ENCODE data around the gene OOSP4A.

OOSP4A gene

GRCh38 chr11:59999691-60000090 is 35.9 kb downstream of the OOSP4A start:
- WGBS, 2 donors (ENCODE audit: extremely low coverage in 2 of 2, insufficient read length in 2 of 2, insufficient replicate concordance in 1 of 2), result no CpG with 5 or more reads among the region's 4 CpGs
- H3K4me3 ChIP-seq (ENCODE audit: low read length in 2 of 2), result no peak overlapping the region
- no peak overlapping the region for H2BK5ac ChIP-seq (ENCODE audit: low read length)
- DNase-seq (ENCODE audit: low spot score), result no peak
- H2AFZ ChIP-seq (ENCODE audit: low read length), result no peak overlapping the region
- H3K79me1 ChIP-seq (ENCODE audit: low read depth, low read length), result no peaks in the 10 kb centered on the region
- no peaks in the 10 kb centered on the region for H3K9me3 ChIP-seq (replicated peaks in 1 of 2; ENCODE audit: control insufficient read depth in 2 of 2, insufficient read depth in 1 of 2, low read depth in 1 of 2, low read length in 2 of 2)
- no peaks in the 10 kb centered on the region for H3K4me1 ChIP-seq (ENCODE audit: control insufficient read depth in 2 of 2, insufficient read depth in 1 of 2, low read depth in 1 of 2, low read length in 2 of 2)
- no peak overlapping the region for H3K9ac ChIP-seq (ENCODE audit: low read depth, low read length, poor library complexity)
- H2AK5ac ChIP-seq (ENCODE audit: low read depth, low read length), result no peak overlapping the region
- H3K27me3 ChIP-seq (ENCODE audit: control insufficient read depth in 3 of 3, insufficient read depth in 3 of 3, low read depth in 1 of 3, low read length in 3 of 3), result peaks cover 0 to 2% (median 0%) of the 10 kb centered on the region in 3 experiments
- H2BK120ac ChIP-seq (ENCODE audit: low read depth, low read length), result no peak overlapping the region
- no peak overlapping the region for H3K4me2 ChIP-seq (ENCODE audit: insufficient read depth, low read length, poor library complexity, severe bottlenecking)
- no peak overlapping the region for H2BK12ac ChIP-seq (ENCODE audit: low read length)
- H4K91ac ChIP-seq (ENCODE audit: low read depth, low read length, poor library complexity), result no peak overlapping the region
- H2BK15ac ChIP-seq (ENCODE audit: low read length), result no peak overlapping the region
- no peaks in the 10 kb centered on the region for H3K36me3 ChIP-seq (replicated peaks in 1 of 2; ENCODE audit: control insufficient read depth in 2 of 2, insufficient read depth in 2 of 2, low read length in 2 of 2)
- H3K4ac ChIP-seq (ENCODE audit: low read length), result no peak overlapping the region
- no peak overlapping the region for H3K27ac ChIP-seq (replicated peaks; ENCODE audit: low read length)
- H3K14ac ChIP-seq (ENCODE audit: low read length), result no peak overlapping the region
- H3K18ac ChIP-seq (ENCODE audit: low read length), result no peak overlapping the region
- no peak overlapping the region for H4K8ac ChIP-seq (ENCODE audit: low read depth, low read length)
- H3K23ac ChIP-seq (ENCODE audit: low read depth, low read length, poor library complexity), result no peak overlapping the region

GRCh38 chr11:60003729-60004128 is 39.9 kb downstream of the OOSP4A start:
- Histone ChIP-seq H3K36me3 (replicated peaks in 1 of 2; ENCODE audit: control insufficient read depth in 2 of 2, insufficient read depth in 2 of 2, low read length in 2 of 2) (no peaks in the 10 kb centered on the region), H3K9ac (ENCODE audit: low read depth, low read length, poor library complexity) (no peak overlapping the region), H4K91ac (ENCODE audit: low read depth, low read length, poor library complexity) (no peak overlapping the region), H2BK12ac (ENCODE audit: low read length) (no peak overlapping the region), H2BK5ac (ENCODE audit: low read length) (no peak overlapping the region), H3K14ac (ENCODE audit: low read length) (no peak overlapping the region), H3K4me2 (ENCODE audit: insufficient read depth, low read length, poor library complexity, severe bottlenecking) (no peak overlapping the region), H3K27ac (replicated peaks; ENCODE audit: low read length) (no peak overlapping the region), H3K4me3 (ENCODE audit: low read length in 2 of 2) (no peak overlapping the region), H2BK120ac (ENCODE audit: low read depth, low read length) (no peak overlapping the region), H3K18ac (ENCODE audit: low read length) (no peak overlapping the region), H4K8ac (ENCODE audit: low read depth, low read length) (no peak overlapping the region), H3K23ac (ENCODE audit: low read depth, low read length, poor library complexity) (no peak overlapping the region), H3K79me1 (ENCODE audit: low read depth, low read length) (no peaks in the 10 kb centered on the region), H2AFZ (ENCODE audit: low read length) (no peak overlapping the region), H3K4ac (ENCODE audit: low read length) (no peak overlapping the region), H2AK5ac (ENCODE audit: low read depth, low read length) (no peak overlapping the region), H2BK15ac (ENCODE audit: low read length) (no peak overlapping the region), H3K9me3 (replicated peaks in 1 of 2; ENCODE audit: control insufficient read depth in 2 of 2, insufficient read depth in 1 of 2, low read depth in 1 of 2, low read length in 2 of 2) (no peaks in the 10 kb centered on the region), H3K27me3 (ENCODE audit: control insufficient read depth in 3 of 3, insufficient read depth in 3 of 3, low read depth in 1 of 3, low read length in 3 of 3) (no peaks in the 10 kb centered on the region), H3K4me1 (ENCODE audit: control insufficient read depth in 2 of 2, insufficient read depth in 1 of 2, low read depth in 1 of 2, low read length in 2 of 2) (no peaks in the 10 kb centered on the region)
- WGBS, 2 donors (ENCODE audit: extremely low coverage in 2 of 2, insufficient read length in 2 of 2, insufficient replicate concordance in 1 of 2), result no CpG with 5 or more reads among the region's 2 CpGs
- no peak for DNase-seq (ENCODE audit: low spot score)

GRCh38 chr11:60005360-60005759 is 41.5 kb downstream of the OOSP4A start:
- DNase-seq (ENCODE audit: low spot score), result no peak

GRCh38 chr11:60016881-60017280 is 53.0 kb downstream of the OOSP4A start, which contains the start of gene OOSP4B:
TSS of gene OOSP4B (plus strand) at chr11:60017181.
- no peak within 1 kb of the TSS for H3K23ac ChIP-seq (ENCODE audit: low read depth, low read length, poor library complexity)
- H3K14ac ChIP-seq (ENCODE audit: low read length), result no peak within 1 kb of the TSS
- H3K4me3 ChIP-seq (ENCODE audit: low read length in 2 of 2), result peak within 1 kb of the TSS in 1 of 2 donors; percentile 52
- H3K36me3 ChIP-seq (replicated peaks in 1 of 2; ENCODE audit: control insufficient read depth in 2 of 2, insufficient read depth in 2 of 2, low read length in 2 of 2), result no peaks in the 10 kb centered on the region
- H3K27me3 ChIP-seq (ENCODE audit: control insufficient read depth in 3 of 3, insufficient read depth in 3 of 3, low read depth in 1 of 3, low read length in 3 of 3), result no peaks in the 10 kb centered on the region
- no peak within 1 kb of the TSS for H3K4ac ChIP-seq (ENCODE audit: low read length)
- H3K27ac ChIP-seq (replicated peaks; ENCODE audit: low read length), result no peak within 1 kb of the TSS
- H3K9me3 ChIP-seq (replicated peaks in 1 of 2; ENCODE audit: control insufficient read depth in 2 of 2, insufficient read depth in 1 of 2, low read depth in 1 of 2, low read length in 2 of 2), result no peaks in the 10 kb centered on the region
- no peaks in the 10 kb centered on the region for H3K4me1 ChIP-seq (ENCODE audit: control insufficient read depth in 2 of 2, insufficient read depth in 1 of 2, low read depth in 1 of 2, low read length in 2 of 2)
- DNase-seq (ENCODE audit: low spot score), result no peak
- no peak within 1 kb of the TSS for H2BK120ac ChIP-seq (ENCODE audit: low read depth, low read length)
- H2AK5ac ChIP-seq (ENCODE audit: low read depth, low read length), result no peak within 1 kb of the TSS
- no peak within 1 kb of the TSS for H3K4me2 ChIP-seq (ENCODE audit: insufficient read depth, low read length, poor library complexity, severe bottlenecking)
- no peak within 1 kb of the TSS for H2BK15ac ChIP-seq (ENCODE audit: low read length)
- H3K9ac ChIP-seq (ENCODE audit: low read depth, low read length, poor library complexity), result no peak within 1 kb of the TSS
- WGBS, 2 donors (ENCODE audit: extremely low coverage in 2 of 2, insufficient read length in 2 of 2, insufficient replicate concordance in 1 of 2), result no CpG with 5 or more reads among the region's 1 CpG
- H4K8ac ChIP-seq (ENCODE audit: low read depth, low read length), result no peak within 1 kb of the TSS
- H2AFZ ChIP-seq (ENCODE audit: low read length), result no peak within 1 kb of the TSS
- no peak within 1 kb of the TSS for H3K18ac ChIP-seq (ENCODE audit: low read length)
- no peak within 1 kb of the TSS for H4K91ac ChIP-seq (ENCODE audit: low read depth, low read length, poor library complexity)
- no peak within 1 kb of the TSS for H2BK5ac ChIP-seq (ENCODE audit: low read length)
- no peak within 1 kb of the TSS for H2BK12ac ChIP-seq (ENCODE audit: low read length)
- no peaks in the 10 kb centered on the region for H3K79me1 ChIP-seq (ENCODE audit: low read depth, low read length)

More at GRCh38 chr11:60005360-60005759, 41.5 kb downstream of the OOSP4A start:
- WGBS, 2 donors (ENCODE audit: extremely low coverage in 2 of 2, insufficient read length in 2 of 2, insufficient replicate concordance in 1 of 2), result no CpG with 5 or more reads among the region's 1 CpG
- H4K8ac ChIP-seq (ENCODE audit: low read depth, low read length), result no peak overlapping the region
- no peak overlapping the region for H3K18ac ChIP-seq (ENCODE audit: low read length)
- H3K9ac ChIP-seq (ENCODE audit: low read depth, low read length, poor library complexity), result no peak overlapping the region
- H3K79me1 ChIP-seq (ENCODE audit: low read depth, low read length), result no peaks in the 10 kb centered on the region
- no peak overlapping the region for H3K4me2 ChIP-seq (ENCODE audit: insufficient read depth, low read length, poor library complexity, severe bottlenecking)
- H2BK15ac ChIP-seq (ENCODE audit: low read length), result no peak overlapping the region
- no peaks in the 10 kb centered on the region for H3K9me3 ChIP-seq (replicated peaks in 1 of 2; ENCODE audit: control insufficient read depth in 2 of 2, insufficient read depth in 1 of 2, low read depth in 1 of 2, low read length in 2 of 2)
- no peaks in the 10 kb centered on the region for H3K36me3 ChIP-seq (replicated peaks in 1 of 2; ENCODE audit: control insufficient read depth in 2 of 2, insufficient read depth in 2 of 2, low read length in 2 of 2)
- H2BK5ac ChIP-seq (ENCODE audit: low read length), result no peak overlapping the region
- no peak overlapping the region for H2AK5ac ChIP-seq (ENCODE audit: low read depth, low read length)
- no peaks in the 10 kb centered on the region for H3K4me1 ChIP-seq (ENCODE audit: control insufficient read depth in 2 of 2, insufficient read depth in 1 of 2, low read depth in 1 of 2, low read length in 2 of 2)
- H4K91ac ChIP-seq (ENCODE audit: low read depth, low read length, poor library complexity), result no peak overlapping the region
- no peak overlapping the region for H3K4me3 ChIP-seq (ENCODE audit: low read length in 2 of 2)
- H3K4ac ChIP-seq (ENCODE audit: low read length), result no peak overlapping the region
- no peak overlapping the region for H2AFZ ChIP-seq (ENCODE audit: low read length)
- H3K14ac ChIP-seq (ENCODE audit: low read length), result no peak overlapping the region
- no peak overlapping the region for H3K23ac ChIP-seq (ENCODE audit: low read depth, low read length, poor library complexity)
- H3K27me3 ChIP-seq (ENCODE audit: control insufficient read depth in 3 of 3, insufficient read depth in 3 of 3, low read depth in 1 of 3, low read length in 3 of 3), result no peaks in the 10 kb centered on the region
- H2BK12ac ChIP-seq (ENCODE audit: low read length), result no peak overlapping the region
- no peak overlapping the region for H3K27ac ChIP-seq (replicated peaks; ENCODE audit: low read length)
- no peak overlapping the region for H2BK120ac ChIP-seq (ENCODE audit: low read depth, low read length)
